Body of pancreas (tissue), 4 donors: ENCODE results near the gene DMXL1.

Source experiments
- CTCF ChIP-seq, 7 experiments: fragments of 450-650 bp in 4 of 7; fragments of 200-600 bp in 3 of 7; sonication (generic) in 3 of 7; IDR thresholded peaks; one replicate each; pipeline ENCODE4 v1.5.1; 2016 to 2019; ENCODE audit warnings: antibody characterized with exemption in 7 of 7
- POLR2A ChIP-seq, 3 donors: fragments of 450-650 bp; IDR thresholded peaks; one replicate each; pipeline ENCODE4 v1.6.1; 2016; ENCODE audit warnings: antibody characterized with exemption in 3 of 3, mild to moderate bottlenecking in 2 of 3

DNA sequence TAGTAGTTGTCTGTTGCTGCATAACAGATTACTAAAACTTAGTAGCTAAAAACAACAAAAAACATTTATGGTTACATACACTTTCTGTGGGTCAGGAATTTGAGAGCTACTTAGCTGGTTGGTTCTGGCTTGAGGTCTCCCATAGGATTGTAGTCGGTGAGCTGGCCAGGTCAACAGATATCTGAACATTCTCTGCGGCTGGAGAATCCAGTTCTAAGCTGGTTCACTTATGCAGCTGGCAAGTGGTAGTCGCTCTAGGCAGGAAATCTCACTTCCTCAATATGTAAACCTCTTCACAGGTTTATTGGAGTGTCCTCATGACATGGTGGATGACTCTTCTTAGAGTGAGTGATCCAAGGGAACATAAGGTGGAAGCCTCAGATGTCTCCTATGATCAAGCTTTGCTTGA lies 219.3 kb downstream of the DMXL1 start:
- TF ChIP-seq CTCF (IDR thresholded peaks at IDR 0.05) = no peak
- TF ChIP-seq POLR2A (IDR thresholded peaks at IDR 0.05) = no peak
